Heart right ventricle (tissue), 16 donors: Measurements from ENCODE around the gene ELL. TPM values are rescaled to one million over a fixed set of nuclear protein-coding genes. Genes with fewer than 3 reads are reported as not detected.

Experiments used
- ATAC-seq, 8 donors: fragments of 200-7000 bp; cut with Tn5 transposase; one replicate each; pipeline ENCODE4 v1.9.1; 2020; ENCODE audit warnings: mild to moderate bottlenecking in 8 of 8, moderate library complexity in 8 of 8, moderate number of reproducible peaks in 1 of 8
- DNase-seq, 2 donors: peaks; one replicate each; pipeline ENCODE4 v3.0.0-alpha.2; 2020
- H3K27ac ChIP-seq, 10 donors: fragments of 200-600 bp; sonication (generic) in 2 of 10; one replicate each; pipeline versions ENCODE4 v1.5.0 to v1.8.0; 2020 to 2022; ENCODE audit warnings: mild to moderate bottlenecking in 3 of 10
- H3K27me3 ChIP-seq, 7 donors: fragments of 200-600 bp; one replicate each; pipeline ENCODE4 v1.8.0; 2021 to 2022; ENCODE audit warnings: mild to moderate bottlenecking in 2 of 7
- H3K36me3 ChIP-seq, 9 donors: fragments of 200-600 bp; sonication (generic) in 1 of 9; one replicate each; pipeline versions ENCODE4 v1.5.0 to v1.8.0; 2020 to 2022; ENCODE audit warnings: mild to moderate bottlenecking in 2 of 9
- H3K4me1 ChIP-seq, 9 donors: fragments of 200-600 bp; sonication (generic) in 1 of 9; one replicate each; pipeline versions ENCODE4 v1.5.0 to v1.8.0; 2020 to 2022; ENCODE audit warnings: mild to moderate bottlenecking in 4 of 9
- H3K4me3 ChIP-seq, 10 donors: fragments of 200-600 bp; sonication (generic) in 2 of 10; one replicate each; pipeline versions ENCODE4 v1.5.0 to v1.8.0; 2020 to 2022; ENCODE audit warnings: mild to moderate bottlenecking in 7 of 10, moderate library complexity in 2 of 10
- H3K9me3 ChIP-seq, 11 donors: fragments of 200-600 bp in 10 of 11; sonication (generic) in 2 of 11; one replicate each; pipeline versions ENCODE4 v1.5.0 to v1.8.0; 2013 to 2022; ENCODE audit warnings: mild to moderate bottlenecking in 2 of 11, control low read depth in 1 of 11, moderate library complexity in 1 of 11
- WGBS, 2 donors: extraction: QIAGEN DNeasy Blood & Tissue Kit; methylation state at CpG; one replicate each; pipeline ENCODE4 v1.1.7; 2013; ENCODE audit warnings: inconsistent platforms in 1 of 2; 5-methylcytosine and 5-hydroxymethylcytosine counted together
- intact Hi-C, 10 donors: fragments of 100-400 bp; cut with DNase I; formaldehyde crosslinking; loops; one replicate each; pipeline versions ENCODE4 v1.11.1 to v1.14.2; 2022
- polyA plus RNA-seq, 2 donors: library from polyadenylated mRNA; stranded (reverse); fragments of 200-250 nt; gene quantifications; one replicate each; pipeline ENCODE4 v1.2.3, GENCODE V29; 2013
- total RNA-seq, 10 donors: library from RNA; stranded (reverse); fragmentation: NEBNext Ultra II Directional in 3 of 10; extraction: Animal tissue kit (Norgen Biotek cat#: 25700) in 3 of 10; gene quantifications; one replicate each; pipeline versions ENCODE4 v1.2.1 to v1.2.4, GENCODE V29; 2021 to 2023
- TF ChIP-seq, protein P1 (sequence below), 9 donors: fragments of 200-600 bp; sonication (generic) in 2 of 9; IDR thresholded peaks; one replicate each; pipeline versions ENCODE4 v1.5.0 to v1.8.0; 2021 to 2022; ENCODE audit warnings: antibody characterized with exemption in 9 of 9, mild to moderate bottlenecking in 5 of 9, moderate library complexity in 1 of 9
- donor health status: Arrhythmogenic right ventricular cardiomyopathy.
- donor health status: ischemic (EF 13 %, LVEDD 7.1; RV severe dilation, severe dysfunction).
- donor health status: healthy with polysubstance abuse.
- donor health status: DM: no; HTN: yes; CAD: no.
- donor health status: DM: no; HTN: no; CAD: no.
- donor health status: ischemic (EF 25% LVEDD 6.9; RV normal size, moderate dysfunction).
- donor health status: ischemic (EF 25% LVEDD 5.7; RV mildly dilated, moderate dysfunction).
- donor health status: healthy.
- donor health status: DM: yes; HTN: yes; CAD: no.
- donor health status: Ischemic cardiomyopathy.
- donor health status: ischemic (EF 35%, LVEDD 5.7; RV mildly dilated, moderate dysfunction).
- donor health status: nonischemic (EF 11% LVEDD 7.7; RV severe dilation, severe dysfunction).
- donor health status: DM: yes; HTN: yes; CAD: no.
- donor health status: PGD.
- donor health status: ischemic (EF 29% LVEDD 5.4; RV normal size, mild dysfunction).
- donor health status: nonischemic (EF 23%, LVEDD 6.1; RV moderate dilation, normal function).

The ELL gene
- total and polyA plus RNA-seq, 12 donors = 4.0 to 13.1 (median 6.8) TPM

DNA sequence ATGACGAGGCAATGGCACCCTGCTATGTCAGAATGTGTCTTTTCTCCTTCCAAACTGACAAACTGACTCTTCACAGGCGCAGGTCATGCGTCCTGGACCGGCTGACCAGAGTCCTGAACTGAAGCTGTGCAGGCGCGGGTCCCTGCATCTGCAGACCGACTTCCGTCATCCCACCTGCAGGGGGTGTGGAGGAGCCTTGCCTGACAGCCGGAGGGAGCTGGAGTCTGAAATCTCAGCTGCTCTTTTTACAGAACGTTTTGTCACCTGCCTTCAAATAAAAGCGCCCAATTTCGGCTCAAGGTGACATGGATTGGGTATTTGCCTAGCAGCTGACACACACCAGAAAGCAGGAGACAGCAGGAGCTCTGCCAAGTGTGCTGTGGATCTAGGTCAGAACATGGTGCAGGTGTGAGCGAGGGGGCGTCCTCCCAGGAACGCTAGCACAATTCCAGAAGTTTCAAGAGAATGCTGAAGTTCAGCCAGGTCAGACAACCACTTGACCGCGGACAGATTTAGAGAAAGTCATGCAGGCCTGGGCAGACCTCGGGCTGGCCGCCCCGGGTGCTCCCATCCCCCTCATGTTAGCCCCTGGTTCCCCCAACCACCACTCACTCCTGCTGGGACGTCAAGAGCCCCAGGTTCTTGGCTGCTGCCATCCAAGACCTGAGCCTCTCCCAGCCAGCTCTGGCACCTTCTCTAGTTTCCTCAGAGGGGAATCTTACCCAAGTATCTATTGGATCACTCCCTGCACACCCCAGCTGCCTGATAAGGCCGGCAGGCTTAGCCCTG lies 32.8 kb downstream of the ELL start:
- Histone ChIP-seq H3K27me3 (no peaks in the 10 kb centered on the region), H3K36me3 (no peaks in the 10 kb centered on the region), H3K9me3 (no peaks in the 10 kb centered on the region), H3K4me3 (no peak overlapping the region), H3K27ac (peak overlapping the region in 3 of 10 donors; percentile 15 to 31 (median 22)), H3K4me1 (peaks cover 31 to 84% (median 75%) of the 10 kb centered on the region in 9 donors)
- DNase-seq = peak in 1 of 2 donors; percentile 39
- peak in 5 of 8 donors; percentile 15 to 57 (median 47) for ATAC-seq
- intact Hi-C loops = no loop called here
- WGBS, 2 donors = 43 to 52% methylated on average over 22 of the region's 22 CpGs
- TF ChIP-seq, protein P1, sequence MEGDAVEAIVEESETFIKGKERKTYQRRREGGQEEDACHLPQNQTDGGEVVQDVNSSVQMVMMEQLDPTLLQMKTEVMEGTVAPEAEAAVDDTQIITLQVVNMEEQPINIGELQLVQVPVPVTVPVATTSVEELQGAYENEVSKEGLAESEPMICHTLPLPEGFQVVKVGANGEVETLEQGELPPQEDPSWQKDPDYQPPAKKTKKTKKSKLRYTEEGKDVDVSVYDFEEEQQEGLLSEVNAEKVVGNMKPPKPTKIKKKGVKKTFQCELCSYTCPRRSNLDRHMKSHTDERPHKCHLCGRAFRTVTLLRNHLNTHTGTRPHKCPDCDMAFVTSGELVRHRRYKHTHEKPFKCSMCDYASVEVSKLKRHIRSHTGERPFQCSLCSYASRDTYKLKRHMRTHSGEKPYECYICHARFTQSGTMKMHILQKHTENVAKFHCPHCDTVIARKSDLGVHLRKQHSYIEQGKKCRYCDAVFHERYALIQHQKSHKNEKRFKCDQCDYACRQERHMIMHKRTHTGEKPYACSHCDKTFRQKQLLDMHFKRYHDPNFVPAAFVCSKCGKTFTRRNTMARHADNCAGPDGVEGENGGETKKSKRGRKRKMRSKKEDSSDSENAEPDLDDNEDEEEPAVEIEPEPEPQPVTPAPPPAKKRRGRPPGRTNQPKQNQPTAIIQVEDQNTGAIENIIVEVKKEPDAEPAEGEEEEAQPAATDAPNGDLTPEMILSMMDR (IDR thresholded peaks at IDR 0.05) = peak in 7 of 9 donors; percentile 17 to 51 (median 46)

DNA sequence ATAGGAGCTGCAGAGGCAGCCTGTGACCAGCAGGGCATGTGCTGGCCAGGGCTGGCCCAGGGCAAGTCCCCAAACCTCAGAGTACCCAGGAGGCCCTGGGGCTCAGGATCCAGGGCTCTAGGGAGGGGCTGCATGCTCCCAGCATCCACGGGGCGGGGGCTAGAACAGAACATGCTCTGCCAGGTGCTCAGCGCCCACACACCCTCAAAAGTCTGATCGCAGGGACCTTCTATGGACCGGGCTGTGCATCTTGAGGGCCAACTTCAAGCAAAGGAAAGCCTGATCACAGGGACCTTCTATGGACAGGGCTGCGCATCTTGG lies 33.5 kb downstream of the ELL start:
- no peaks in the 10 kb centered on the region for H3K9me3 ChIP-seq
- ATAC-seq (peak; percentile 21 to 54 (median 36)), DNase-seq (no peak)
- H3K36me3 ChIP-seq = no peaks in the 10 kb centered on the region
- H3K27ac ChIP-seq = peak overlapping the region in 1 of 10 donors; percentile 21
- intact Hi-C loops = no loop called here
- 89 to 91% methylated on average over 6 of the region's 6 CpGs for WGBS, 2 donors
- H3K4me3 ChIP-seq = no peak overlapping the region
- peaks cover 30 to 86% (median 75%) of the 10 kb centered on the region in 9 donors for H3K4me1 ChIP-seq
- H3K27me3 ChIP-seq = no peaks in the 10 kb centered on the region
- TF ChIP-seq, protein P1 (IDR thresholded peaks at IDR 0.05) = peak in 4 of 9 donors; percentile 10 to 29 (median 24)

DNA sequence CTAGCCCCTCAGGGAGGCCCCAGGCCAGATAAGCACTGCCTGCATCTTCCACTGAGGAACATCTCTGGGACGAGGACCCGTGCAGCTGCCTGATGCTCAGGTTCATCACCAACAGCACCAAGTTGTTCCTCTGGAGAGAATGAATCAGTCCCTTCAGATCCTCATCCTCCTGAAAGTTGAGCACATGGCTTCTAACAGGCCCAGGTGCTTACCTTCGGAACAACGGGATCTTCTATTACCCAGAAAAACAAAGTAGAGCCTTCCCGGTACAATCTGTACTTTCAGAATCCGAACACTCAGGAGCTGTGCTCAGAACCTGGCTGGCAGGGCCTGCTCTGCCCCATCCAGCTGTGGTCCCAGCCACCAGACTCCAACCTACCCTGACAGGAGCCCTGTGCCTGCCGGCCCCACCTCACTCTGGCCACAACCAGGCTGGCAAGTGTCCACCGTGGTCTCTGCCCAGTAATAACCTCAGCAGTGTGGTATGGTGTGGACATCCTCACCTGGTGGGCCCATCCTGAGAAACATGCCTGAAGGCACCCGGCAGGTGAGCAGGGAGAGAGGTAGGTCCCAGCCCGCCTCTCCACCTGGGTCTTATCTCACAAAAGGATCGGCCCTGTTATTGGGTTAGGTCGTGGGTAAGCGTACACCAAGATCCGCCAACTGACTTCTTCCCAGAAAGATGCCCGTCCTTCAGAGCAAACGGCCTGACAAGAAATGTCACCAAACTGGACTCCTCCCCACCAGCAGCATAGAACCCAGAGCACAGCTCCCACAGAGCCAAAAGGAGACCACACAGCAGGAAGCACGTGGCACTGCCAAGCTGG lies 34.1 kb downstream of the ELL start:
- TF ChIP-seq, protein P1 (IDR thresholded peaks at IDR 0.05) = no peak
- Histone ChIP-seq H3K9me3 (no peaks in the 10 kb centered on the region), H3K27me3 (no peaks in the 10 kb centered on the region), H3K4me3 (no peak overlapping the region), H3K36me3 (no peaks in the 10 kb centered on the region), H3K4me1 (peaks cover 28 to 84% (median 74%) of the 10 kb centered on the region in 9 donors), H3K27ac (peak overlapping the region in 2 of 10 donors; percentile 21 to 26)
- ATAC-seq = peak in 1 of 8 donors; percentile 2
- intact Hi-C loops = no loop called here
- WGBS, 2 donors = 83 to 86% methylated on average over 17 of the region's 17 CpGs
- no peak for DNase-seq

DNA sequence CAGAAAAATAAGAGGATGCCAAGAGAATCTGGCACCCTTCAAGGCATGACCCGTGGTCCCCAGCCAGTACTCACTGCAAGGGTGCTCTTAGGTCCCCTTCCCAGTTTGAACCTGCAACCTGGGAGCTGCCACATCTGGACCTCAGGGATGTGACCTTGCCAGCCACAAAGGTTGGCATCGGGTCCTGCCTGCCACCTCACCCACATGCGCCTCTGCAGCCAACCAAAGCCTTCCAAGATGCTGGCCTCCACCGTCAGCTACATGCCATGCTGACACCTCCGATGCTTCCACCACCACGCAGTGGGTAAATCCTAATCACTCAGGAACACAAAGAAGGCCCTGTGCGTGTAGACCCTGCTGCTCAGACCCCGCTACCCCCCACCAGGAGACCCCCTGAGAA lies 35.1 kb downstream of the ELL start:
- H3K4me1 ChIP-seq = peaks cover 28 to 79% (median 64%) of the 10 kb centered on the region in 9 donors
- peak overlapping the region in 5 of 10 donors; percentile 44 to 84 (median 53) for H3K27ac ChIP-seq
- intact Hi-C loops = no loop called here
- WGBS, 2 donors = 87 to 88% methylated on average over 8 of the region's 8 CpGs
- no peaks in the 10 kb centered on the region for H3K36me3 ChIP-seq
- TF ChIP-seq, protein P1 (IDR thresholded peaks at IDR 0.05) = no peak
- no peaks in the 10 kb centered on the region for H3K9me3 ChIP-seq
- no peaks in the 10 kb centered on the region for H3K27me3 ChIP-seq
- DNase-seq (no peak), ATAC-seq (no peak)
- H3K4me3 ChIP-seq = no peak overlapping the region
